ENCODE measurements around the gene PRSS16. TPM values are rescaled to one million over a fixed set of nuclear protein-coding genes. Genes with fewer than 3 reads are reported as not detected.

The PRSS16 gene
- total RNA-seq, 1 experiment from 2014 or later, result 32.5 TPM

- H3K36me3 ChIP-seq (ENCODE audit: low read depth), result no peaks in the 10 kb centered on the region
- H3K4me3 ChIP-seq, result no peak overlapping the region
- H3K9me3 ChIP-seq (ENCODE audit: insufficient read depth, low read depth), result no peaks in the 10 kb centered on the region
- H3K4me2 ChIP-seq, result no peak overlapping the region
- DNase-seq, result no peak
- H3K79me2 ChIP-seq (ENCODE audit: low read depth), result no peaks in the 10 kb centered on the region
- ChIA-PET POLR2A (ENCODE audit: unreplicated experiment) (no interaction called here), CTCF (no interaction called here)
- H3K27ac ChIP-seq, result no peak overlapping the region
- intact Hi-C loops (cut with micrococcal nuclease; ENCODE audit: unreplicated experiment), result no loop called here
- no peaks in the 10 kb centered on the region for H3K9me2 ChIP-seq (ENCODE audit: insufficient read depth)
- no TSS peak for BruUV-seq (replicated peaks)
- peaks cover 6% of the 10 kb centered on the region; the same call in 1 of the 2 replicates for H3F3A ChIP-seq (ENCODE audit: insufficient read depth, low read depth)
- no peak overlapping the region for H2AFZ ChIP-seq
- peaks cover 13% of the 10 kb centered on the region; the same call in 1 of the 2 replicates for H3K4me1 ChIP-seq (replicated peaks; ENCODE audit: insufficient read depth)
- TF ChIP-seq EZH2 (IDR thresholded peaks at IDR 0.05; ENCODE audit: low read depth) (no peak), CTCF (conservative IDR thresholded peaks at IDR 0.05) (no peak)
- H4K20me1 ChIP-seq (ENCODE audit: insufficient read depth), result no peaks in the 10 kb centered on the region
- H3K27me3 ChIP-seq (ENCODE audit: insufficient read depth, low read depth), result no peaks in the 10 kb centered on the region
Observed at GRCh38 chr6:27286141-27286540, 38.6 kb downstream of the PRSS16 start.

- CTCF ChIA-PET, result no interaction called here
- Histone ChIP-seq H3F3A (ENCODE audit: insufficient read depth, low read depth) (peaks cover 8% of the 10 kb centered on the region; the same call in 1 of the 2 replicates), H3K79me2 (ENCODE audit: low read depth) (no peaks in the 10 kb centered on the region), H2AFZ (peak overlapping the region; percentile 93), H3K36me3 (ENCODE audit: low read depth) (no peaks in the 10 kb centered on the region), H3K4me1 (replicated peaks; ENCODE audit: insufficient read depth) (peaks cover 13% of the 10 kb centered on the region; the same call in 1 of the 2 replicates), H3K9me2 (ENCODE audit: insufficient read depth) (no peaks in the 10 kb centered on the region), H3K27me3 (ENCODE audit: insufficient read depth, low read depth) (no peaks in the 10 kb centered on the region), H3K27ac (no peak overlapping the region), H3K9me3 (ENCODE audit: insufficient read depth, low read depth) (no peaks in the 10 kb centered on the region), H4K20me1 (ENCODE audit: insufficient read depth) (no peaks in the 10 kb centered on the region), H3K4me2 (peak overlapping the region; percentile 97), H3K4me3 (peak overlapping the region; percentile 89)
- TF ChIP-seq CTCF (conservative IDR thresholded peaks at IDR 0.05) (no peak), EZH2 (IDR thresholded peaks at IDR 0.05; ENCODE audit: low read depth) (no peak)
- no TSS peak for BruUV-seq (replicated peaks)
- DNase-seq, result no peak
- intact Hi-C loops (cut with micrococcal nuclease; ENCODE audit: unreplicated experiment), result no loop called here
- POLR2A ChIA-PET (ENCODE audit: unreplicated experiment), result no interaction called here
Observed at GRCh38 chr6:27287751-27288135, 40.2 kb downstream of the PRSS16 start.

- Histone ChIP-seq H2AFZ (peak overlapping the region; percentile 93), H3K79me2 (ENCODE audit: low read depth) (no peaks in the 10 kb centered on the region), H3K4me1 (replicated peaks; ENCODE audit: insufficient read depth) (peaks cover 20% of the 10 kb centered on the region; the same call in 1 of the 2 replicates), H3K9me3 (ENCODE audit: insufficient read depth, low read depth) (no peaks in the 10 kb centered on the region), H4K20me1 (ENCODE audit: insufficient read depth) (no peaks in the 10 kb centered on the region), H3K9me2 (ENCODE audit: insufficient read depth) (no peaks in the 10 kb centered on the region), H3K27me3 (ENCODE audit: insufficient read depth, low read depth) (no peaks in the 10 kb centered on the region), H3K4me2 (peak overlapping the region; percentile 97), H3F3A (ENCODE audit: insufficient read depth, low read depth) (peaks cover 12% of the 10 kb centered on the region; the same call in 1 of the 2 replicates), H3K36me3 (ENCODE audit: low read depth) (no peaks in the 10 kb centered on the region), H3K27ac (no peak overlapping the region), H3K4me3 (peak overlapping the region; percentile 89)
- no TSS peak for BruUV-seq (replicated peaks)
- ChIA-PET POLR2A (ENCODE audit: unreplicated experiment) (interaction anchor here (0.7 kb wide), 1 partner anchor 604 kb away, joined by 3 read pairs; a partner anchor contains a TSS), CTCF (interaction anchor here (0.6 to 0.8 kb wide), 2 partner anchors 54 to 1487 kb away, joined by 3 read pairs; no protein-coding TSS in a partner anchor)
- DNase-seq, result no peak
- TF ChIP-seq CTCF (conservative IDR thresholded peaks at IDR 0.05), result no peak
- no peak for TF ChIP-seq EZH2 (IDR thresholded peaks at IDR 0.05; ENCODE audit: low read depth)
- intact Hi-C loops (cut with micrococcal nuclease; ENCODE audit: unreplicated experiment), result no loop called here
Observed at GRCh38 chr6:27288136-27289044, 40.9 kb downstream of the PRSS16 start.
